ENCODE data around the gene H3-3A. TPM values are rescaled to one million over a fixed set of nuclear protein-coding genes. Genes with fewer than 3 reads are reported as not detected.

Gene H3-3A
- total RNA-seq, 1 experiment from 2014 or later: 1,129 TPM

DNA sequence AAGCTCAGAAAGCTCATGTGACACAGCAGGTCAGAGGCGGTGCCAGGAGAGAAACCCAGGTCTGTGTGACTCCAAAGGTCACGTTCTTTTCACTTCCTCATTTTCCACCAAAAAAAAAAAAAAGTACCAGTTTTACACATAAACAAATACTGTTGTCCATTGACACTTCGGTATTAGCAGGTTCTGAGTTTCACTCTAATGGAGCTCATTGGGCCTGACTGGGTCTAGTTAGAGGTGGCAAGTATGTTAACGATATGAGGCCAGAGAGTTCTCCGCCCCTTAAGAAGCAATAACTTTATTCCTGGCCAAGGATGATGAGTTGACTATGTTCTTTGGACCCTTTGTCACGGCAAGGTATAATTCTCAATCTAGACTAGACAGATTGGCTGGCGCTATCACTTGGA lies 33.4 kb upstream of the H3-3A start:
- H3K56ac ChIP-seq (ENCODE audit: insufficient read length, low read depth, low read length): no peak overlapping the region
- H3K9ac ChIP-seq (ENCODE audit: extremely low read depth, insufficient read length, low read length): no peak overlapping the region
- H3K9me3 Mint-ChIP-seq: no peaks in the 10 kb centered on the region
- H3K4me1 ChIP-seq (ENCODE audit: insufficient read depth, low read length): no peaks in the 10 kb centered on the region
- no peaks in the 10 kb centered on the region for H4K20me1 ChIP-seq (ENCODE audit: control insufficient read depth, insufficient read depth, insufficient read length)
- no peak overlapping the region for H4K8ac ChIP-seq (replicated peaks; ENCODE audit: insufficient read length, low read depth, low read length)
- H2BK12ac ChIP-seq (ENCODE audit: insufficient read length, low read depth, low read length): no peak overlapping the region
- no peak for DNase-seq
- no peak overlapping the region for H4K91ac ChIP-seq (ENCODE audit: insufficient read length, low read depth, low read length)
- no peak overlapping the region for H2BK5ac ChIP-seq (ENCODE audit: insufficient read length, low read length)
- no peaks in the 10 kb centered on the region; a peak in 1 of 4 replicates for H3K4me1 Mint-ChIP-seq
- no peak overlapping the region for H3K4me3 Mint-ChIP-seq
- no peak overlapping the region for H3T11ph ChIP-seq (ENCODE audit: low read length)
- peaks cover 1% of the 10 kb centered on the region for H3K27me3 Mint-ChIP-seq (ENCODE audit: low read depth)
- no peak overlapping the region for H2AFZ ChIP-seq (ENCODE audit: low read length)
- H3K9me3 ChIP-seq (ENCODE audit: control insufficient read depth, low read depth, low read length): no peaks in the 10 kb centered on the region
- H3K14ac ChIP-seq (ENCODE audit: insufficient read depth, low read length): no peak overlapping the region
- H4K5ac ChIP-seq (ENCODE audit: insufficient read length, low read depth, low read length): no peak overlapping the region
- H2BK15ac ChIP-seq (ENCODE audit: low read depth, low read length): no peak overlapping the region
- H3K79me1 ChIP-seq (ENCODE audit: insufficient read depth, low read depth, low read length, poor library complexity, severe bottlenecking): no peaks in the 10 kb centered on the region
- H3K23me2 ChIP-seq (ENCODE audit: insufficient read length, low read depth, low read length, poor library complexity, severe bottlenecking): no peaks in the 10 kb centered on the region
- no peaks in the 10 kb centered on the region for H3K27me3 ChIP-seq (ENCODE audit: insufficient read depth, low read length)
- H3K4me2 ChIP-seq (ENCODE audit: insufficient read depth, insufficient read length, low read length): no peak overlapping the region
- H3K79me2 ChIP-seq (ENCODE audit: insufficient read depth, low read length): no peaks in the 10 kb centered on the region
- H3K18ac ChIP-seq (ENCODE audit: insufficient read length, low read depth, low read length): no peak overlapping the region
- no peak overlapping the region for H2BK120ac ChIP-seq (ENCODE audit: low read depth, low read length, poor library complexity, severe bottlenecking)
- no peak overlapping the region for H3K27ac Mint-ChIP-seq
- no peak overlapping the region for H2BK20ac ChIP-seq (ENCODE audit: low read depth, low read length, poor library complexity, severe bottlenecking)
- H2AK5ac ChIP-seq (ENCODE audit: insufficient read length, low read length): no peak overlapping the region
- H3K23ac ChIP-seq (ENCODE audit: insufficient read length, low read depth, low read length): no peak overlapping the region
- no peaks in the 10 kb centered on the region for H3K36me3 Mint-ChIP-seq (ENCODE audit: insufficient read depth in 1 of 3, low read depth in 3 of 3)
- no CpG with 5 or more reads among the region's 7 CpGs for WGBS (ENCODE audit: extremely low coverage, insufficient read length, low lambda C conversion rate)
- TF ChIP-seq, protein P1, sequence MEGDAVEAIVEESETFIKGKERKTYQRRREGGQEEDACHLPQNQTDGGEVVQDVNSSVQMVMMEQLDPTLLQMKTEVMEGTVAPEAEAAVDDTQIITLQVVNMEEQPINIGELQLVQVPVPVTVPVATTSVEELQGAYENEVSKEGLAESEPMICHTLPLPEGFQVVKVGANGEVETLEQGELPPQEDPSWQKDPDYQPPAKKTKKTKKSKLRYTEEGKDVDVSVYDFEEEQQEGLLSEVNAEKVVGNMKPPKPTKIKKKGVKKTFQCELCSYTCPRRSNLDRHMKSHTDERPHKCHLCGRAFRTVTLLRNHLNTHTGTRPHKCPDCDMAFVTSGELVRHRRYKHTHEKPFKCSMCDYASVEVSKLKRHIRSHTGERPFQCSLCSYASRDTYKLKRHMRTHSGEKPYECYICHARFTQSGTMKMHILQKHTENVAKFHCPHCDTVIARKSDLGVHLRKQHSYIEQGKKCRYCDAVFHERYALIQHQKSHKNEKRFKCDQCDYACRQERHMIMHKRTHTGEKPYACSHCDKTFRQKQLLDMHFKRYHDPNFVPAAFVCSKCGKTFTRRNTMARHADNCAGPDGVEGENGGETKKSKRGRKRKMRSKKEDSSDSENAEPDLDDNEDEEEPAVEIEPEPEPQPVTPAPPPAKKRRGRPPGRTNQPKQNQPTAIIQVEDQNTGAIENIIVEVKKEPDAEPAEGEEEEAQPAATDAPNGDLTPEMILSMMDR (conservative IDR thresholded peaks at IDR 0.05): no peak
- H3K4ac ChIP-seq (ENCODE audit: low read depth, low read length): no peak overlapping the region
- no peak overlapping the region for H3K27ac ChIP-seq (ENCODE audit: insufficient read length, low read depth, low read length)
